ENCODE data around the gene NINJ1.

DNA sequence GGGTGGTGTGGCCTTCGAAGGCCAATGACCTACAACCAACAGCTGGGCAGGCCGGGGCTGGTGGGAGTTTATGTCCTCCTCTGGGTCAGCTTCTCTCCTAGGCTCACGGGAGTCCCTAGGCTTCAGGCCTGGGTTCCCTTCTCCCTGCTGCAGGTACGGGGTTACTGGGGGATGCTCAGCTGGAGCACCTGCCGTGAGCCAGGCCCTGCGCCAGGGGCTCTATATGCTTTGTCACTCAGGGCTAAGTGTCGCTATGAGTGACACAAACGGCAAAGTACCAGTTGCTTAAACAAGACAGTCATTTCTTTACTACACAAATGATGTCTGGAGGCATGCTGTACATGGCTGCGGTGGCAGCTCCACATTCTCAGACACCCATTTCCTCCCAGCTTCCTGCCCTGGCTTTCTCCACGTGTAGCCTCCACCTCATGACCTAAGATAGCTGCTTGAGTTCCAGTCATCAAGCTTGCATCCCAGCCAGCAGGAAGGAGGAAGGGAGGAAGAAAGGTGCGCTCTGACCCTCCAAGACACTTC lies 22.5 kb upstream of the NINJ1 start:
- TF ChIP-seq, protein P1, sequence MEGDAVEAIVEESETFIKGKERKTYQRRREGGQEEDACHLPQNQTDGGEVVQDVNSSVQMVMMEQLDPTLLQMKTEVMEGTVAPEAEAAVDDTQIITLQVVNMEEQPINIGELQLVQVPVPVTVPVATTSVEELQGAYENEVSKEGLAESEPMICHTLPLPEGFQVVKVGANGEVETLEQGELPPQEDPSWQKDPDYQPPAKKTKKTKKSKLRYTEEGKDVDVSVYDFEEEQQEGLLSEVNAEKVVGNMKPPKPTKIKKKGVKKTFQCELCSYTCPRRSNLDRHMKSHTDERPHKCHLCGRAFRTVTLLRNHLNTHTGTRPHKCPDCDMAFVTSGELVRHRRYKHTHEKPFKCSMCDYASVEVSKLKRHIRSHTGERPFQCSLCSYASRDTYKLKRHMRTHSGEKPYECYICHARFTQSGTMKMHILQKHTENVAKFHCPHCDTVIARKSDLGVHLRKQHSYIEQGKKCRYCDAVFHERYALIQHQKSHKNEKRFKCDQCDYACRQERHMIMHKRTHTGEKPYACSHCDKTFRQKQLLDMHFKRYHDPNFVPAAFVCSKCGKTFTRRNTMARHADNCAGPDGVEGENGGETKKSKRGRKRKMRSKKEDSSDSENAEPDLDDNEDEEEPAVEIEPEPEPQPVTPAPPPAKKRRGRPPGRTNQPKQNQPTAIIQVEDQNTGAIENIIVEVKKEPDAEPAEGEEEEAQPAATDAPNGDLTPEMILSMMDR (IDR thresholded peaks at IDR 0.05), result no peak
- TF ChIP-seq POLR2A (IDR thresholded peaks at IDR 0.05), result no peak
